ENCODE measurements around the gene ADAM23.

- TF ChIP-seq CTCF (conservative IDR thresholded peaks at IDR 0.05; ENCODE audit: low read depth in 2 of 2) (no peak), REST (IDR thresholded peaks at IDR 0.05; ENCODE audit: unreplicated experiment) (no peak), CREB1 (CRISPR knock-in tag; IDR thresholded peaks at IDR 0.05; ENCODE audit: low read depth) (no peak), POLR2AphosphoS5 (IDR thresholded peaks at IDR 0.05; ENCODE audit: low read depth) (no peak)
Observed at GRCh38 chr2:206603243-206603642, 159.9 kb downstream of the ADAM23 start.

Data from GM23338 (cell line).